ENCODE data around the gene CAB39L.
A peak's percentile ranks its signal among the peaks of the same experiment; 100 is the strongest.

Gene CAB39L

GRCh38 chr13:49302817-49303216 is 141.0 kb downstream of the CAB39L start:
- no CpG with 5 or more reads among the region's 9 CpGs for WGBS (ENCODE audit: extremely low coverage, insufficient coverage, insufficient read length)
- no peak overlapping the region for H3K23ac ChIP-seq (ENCODE audit: low read length)
- no peak overlapping the region for H2AFZ ChIP-seq (ENCODE audit: insufficient read depth, low read length, poor library complexity)

GRCh38 chr13:49302222-49302621 is 141.6 kb downstream of the CAB39L start:
- Histone ChIP-seq H3K4me2 (ENCODE audit: low read length) (no peak overlapping the region), H3K9me3 (ENCODE audit: insufficient read depth, low read depth, low read length) (no peaks in the 10 kb centered on the region), H2BK120ac (ENCODE audit: insufficient read depth, low read length, poor library complexity) (no peak overlapping the region), H3K79me2 (ENCODE audit: control insufficient read depth, insufficient read depth, low read length, poor library complexity) (no peaks in the 10 kb centered on the region), H3K18ac (ENCODE audit: low read length) (no peak overlapping the region), H3K14ac (ENCODE audit: low read length) (no peak overlapping the region), H4K91ac (ENCODE audit: low read depth, low read length) (no peak overlapping the region), H3K79me1 (ENCODE audit: low read length) (no peaks in the 10 kb centered on the region), H2AK5ac (ENCODE audit: low read length) (no peak overlapping the region), H3K23ac (ENCODE audit: low read length) (no peak overlapping the region), H2BK5ac (ENCODE audit: low read depth, low read length, poor library complexity) (no peak overlapping the region), H3K4me1 (ENCODE audit: control insufficient read depth in 1 of 2, insufficient read depth in 2 of 2, low read length in 2 of 2) (no peaks in the 10 kb centered on the region), H4K8ac (ENCODE audit: low read depth, low read length) (no peak overlapping the region), H4K12ac (ENCODE audit: low read depth, low read length) (no peak overlapping the region), H2BK12ac (ENCODE audit: low read length) (no peak overlapping the region), H3K4ac (ENCODE audit: low read depth, low read length) (no peak overlapping the region), H3K27me3 (ENCODE audit: insufficient read depth, low read length) (no peaks in the 10 kb centered on the region), H3K27ac (ENCODE audit: low read depth, low read length) (no peak overlapping the region), H3K4me3 (ENCODE audit: low read depth, low read length) (no peak overlapping the region), H3K36me3 (ENCODE audit: control insufficient read depth in 1 of 2, insufficient read depth in 2 of 2, low read length in 2 of 2) (peaks cover 0 to 2% of the 10 kb centered on the region in 2 experiments), H2AFZ (ENCODE audit: insufficient read depth, low read length, poor library complexity) (no peak overlapping the region), H3K9ac (ENCODE audit: low read length) (no peak overlapping the region)
- no peak for DNase-seq
- WGBS (ENCODE audit: extremely low coverage, insufficient coverage, insufficient read length): no CpG with 5 or more reads among the region's 7 CpGs

More at GRCh38 chr13:49302817-49303216, 141.0 kb downstream of the CAB39L start:
- no peak overlapping the region for H2BK120ac ChIP-seq (ENCODE audit: insufficient read depth, low read length, poor library complexity)
- peaks cover 0 to 2% of the 10 kb centered on the region in 2 experiments for H3K36me3 ChIP-seq (ENCODE audit: control insufficient read depth in 1 of 2, insufficient read depth in 2 of 2, low read length in 2 of 2)
- no peak overlapping the region for H3K9ac ChIP-seq (ENCODE audit: low read length)
- no peaks in the 10 kb centered on the region for H3K27me3 ChIP-seq (ENCODE audit: insufficient read depth, low read length)
- H3K4ac ChIP-seq (ENCODE audit: low read depth, low read length): no peak overlapping the region
- H3K18ac ChIP-seq (ENCODE audit: low read length): no peak overlapping the region
- DNase-seq: no peak
- H4K91ac ChIP-seq (ENCODE audit: low read depth, low read length): no peak overlapping the region
- no peak overlapping the region for H2BK12ac ChIP-seq (ENCODE audit: low read length)
- H3K4me3 ChIP-seq (ENCODE audit: low read depth, low read length): no peak overlapping the region
- no peak overlapping the region for H3K14ac ChIP-seq (ENCODE audit: low read length)
- no peak overlapping the region for H3K4me2 ChIP-seq (ENCODE audit: low read length)
- no peak overlapping the region for H2BK5ac ChIP-seq (ENCODE audit: low read depth, low read length, poor library complexity)
- H3K79me2 ChIP-seq (ENCODE audit: control insufficient read depth, insufficient read depth, low read length, poor library complexity): no peaks in the 10 kb centered on the region
- no peak overlapping the region for H4K8ac ChIP-seq (ENCODE audit: low read depth, low read length)
- H3K4me1 ChIP-seq (ENCODE audit: control insufficient read depth in 1 of 2, insufficient read depth in 2 of 2, low read length in 2 of 2): no peaks in the 10 kb centered on the region
- no peaks in the 10 kb centered on the region for H3K9me3 ChIP-seq (ENCODE audit: insufficient read depth, low read depth, low read length)
- no peaks in the 10 kb centered on the region for H3K79me1 ChIP-seq (ENCODE audit: low read length)
- no peak overlapping the region for H3K27ac ChIP-seq (ENCODE audit: low read depth, low read length)
- H4K12ac ChIP-seq (ENCODE audit: low read depth, low read length): no peak overlapping the region
- no peak overlapping the region for H2AK5ac ChIP-seq (ENCODE audit: low read length)

GRCh38 chr13:49300739-49301589 is 142.9 kb downstream of the CAB39L start:
- Histone ChIP-seq H3K4ac (ENCODE audit: low read depth, low read length) (no peak overlapping the region), H2BK12ac (ENCODE audit: low read length) (no peak overlapping the region), H3K4me3 (ENCODE audit: low read depth, low read length) (no peak overlapping the region), H2AFZ (ENCODE audit: insufficient read depth, low read length, poor library complexity) (no peak overlapping the region), H2BK5ac (ENCODE audit: low read depth, low read length, poor library complexity) (no peak overlapping the region), H4K91ac (ENCODE audit: low read depth, low read length) (no peak overlapping the region), H3K79me1 (ENCODE audit: low read length) (no peaks in the 10 kb centered on the region), H4K8ac (ENCODE audit: low read depth, low read length) (peak overlapping the region; percentile 57), H3K4me2 (ENCODE audit: low read length) (no peak overlapping the region), H3K27me3 (ENCODE audit: insufficient read depth, low read length) (no peaks in the 10 kb centered on the region), H2AK5ac (ENCODE audit: low read length) (no peak overlapping the region), H3K18ac (ENCODE audit: low read length) (no peak overlapping the region), H4K12ac (ENCODE audit: low read depth, low read length) (no peak overlapping the region), H3K27ac (ENCODE audit: low read depth, low read length) (no peak overlapping the region), H3K36me3 (ENCODE audit: control insufficient read depth in 1 of 2, insufficient read depth in 2 of 2, low read length in 2 of 2) (peaks cover 0 to 2% of the 10 kb centered on the region in 2 experiments), H3K9me3 (ENCODE audit: insufficient read depth, low read depth, low read length) (no peaks in the 10 kb centered on the region), H3K4me1 (ENCODE audit: control insufficient read depth in 1 of 2, insufficient read depth in 2 of 2, low read length in 2 of 2) (no peaks in the 10 kb centered on the region), H3K79me2 (ENCODE audit: control insufficient read depth, insufficient read depth, low read length, poor library complexity) (no peaks in the 10 kb centered on the region), H2BK120ac (ENCODE audit: insufficient read depth, low read length, poor library complexity) (no peak overlapping the region), H3K23ac (ENCODE audit: low read length) (no peak overlapping the region), H3K14ac (ENCODE audit: low read length) (no peak overlapping the region), H3K9ac (ENCODE audit: low read length) (no peak overlapping the region)
- peak; percentile 18 to 77 for DNase-seq
- WGBS (ENCODE audit: extremely low coverage, insufficient coverage, insufficient read length): no CpG with 5 or more reads among the region's 20 CpGs

GRCh38 chr13:49300276-49300675 is 143.6 kb downstream of the CAB39L start:
- H3K4ac ChIP-seq (ENCODE audit: low read depth, low read length): no peak overlapping the region
- no peak for DNase-seq
- no peak overlapping the region for H2AFZ ChIP-seq (ENCODE audit: insufficient read depth, low read length, poor library complexity)
- H3K79me2 ChIP-seq (ENCODE audit: control insufficient read depth, insufficient read depth, low read length, poor library complexity): no peaks in the 10 kb centered on the region
- no peak overlapping the region for H3K4me2 ChIP-seq (ENCODE audit: low read length)
- no peak overlapping the region for H3K23ac ChIP-seq (ENCODE audit: low read length)
- H2AK5ac ChIP-seq (ENCODE audit: low read length): no peak overlapping the region
- H2BK12ac ChIP-seq (ENCODE audit: low read length): no peak overlapping the region
- H2BK120ac ChIP-seq (ENCODE audit: insufficient read depth, low read length, poor library complexity): no peak overlapping the region
- H3K18ac ChIP-seq (ENCODE audit: low read length): no peak overlapping the region
- no peaks in the 10 kb centered on the region for H3K36me3 ChIP-seq (ENCODE audit: control insufficient read depth in 1 of 2, insufficient read depth in 2 of 2, low read length in 2 of 2)
- no CpG with 5 or more reads among the region's 5 CpGs for WGBS (ENCODE audit: extremely low coverage, insufficient coverage, insufficient read length)
- no peak overlapping the region for H4K91ac ChIP-seq (ENCODE audit: low read depth, low read length)
- no peaks in the 10 kb centered on the region for H3K4me1 ChIP-seq (ENCODE audit: control insufficient read depth in 1 of 2, insufficient read depth in 2 of 2, low read length in 2 of 2)
- no peak overlapping the region for H2BK5ac ChIP-seq (ENCODE audit: low read depth, low read length, poor library complexity)
- no peak overlapping the region for H4K12ac ChIP-seq (ENCODE audit: low read depth, low read length)
- H4K8ac ChIP-seq (ENCODE audit: low read depth, low read length): no peak overlapping the region
- H3K9me3 ChIP-seq (ENCODE audit: insufficient read depth, low read depth, low read length): no peaks in the 10 kb centered on the region
- no peaks in the 10 kb centered on the region for H3K79me1 ChIP-seq (ENCODE audit: low read length)
- H3K14ac ChIP-seq (ENCODE audit: low read length): no peak overlapping the region
- no peak overlapping the region for H3K27ac ChIP-seq (ENCODE audit: low read depth, low read length)
- no peak overlapping the region for H3K4me3 ChIP-seq (ENCODE audit: low read depth, low read length)
- no peaks in the 10 kb centered on the region for H3K27me3 ChIP-seq (ENCODE audit: insufficient read depth, low read length)
- H3K9ac ChIP-seq (ENCODE audit: low read length): no peak overlapping the region

All from trophoblast cell (in vitro differentiated cells and primary cell).